Right lobe of liver (tissue), 6 donors: ENCODE data around the gene MALL. TPM values are rescaled to one million over a fixed set of nuclear protein-coding genes. Genes with fewer than 3 reads are reported as not detected.

Source experiments
- ATAC-seq, 4 donors: fragments of 200-7000 bp; cut with Tn5 transposase; one replicate each; pipeline ENCODE4 v1.9.1; 2020; ENCODE audit warnings: mild to moderate bottlenecking in 4 of 4, moderate library complexity in 4 of 4
- DNase-seq, 3 donors: peaks; one replicate each; pipeline ENCODE4 v3.0.0-alpha.2; 2020
- H3K27ac ChIP-seq, 3 donors: fragments of 200-600 bp; one replicate each; pipeline ENCODE4 v1.8.0; 2022
- H3K27me3 ChIP-seq, 2 donors: fragments of 200-600 bp; one replicate each; pipeline ENCODE4 v1.8.0; 2022
- H3K36me3 ChIP-seq, 4 donors: fragments of 200-600 bp; sonication (generic) in 1 of 4; one replicate each; pipeline versions ENCODE4 v1.5.1 to v1.8.0; 2017 to 2022; ENCODE audit warnings: control low read depth in 1 of 4
- H3K4me1 ChIP-seq, 4 donors: fragments of 200-600 bp; sonication (generic) in 1 of 4; one replicate each; pipeline versions ENCODE4 v1.5.1 to v1.8.0; 2017 to 2022; ENCODE audit warnings: control low read depth in 1 of 4
- H3K4me3 ChIP-seq, 3 donors: fragments of 200-600 bp; one replicate each; pipeline ENCODE4 v1.8.0; 2022
- H3K9me3 ChIP-seq, 4 donors: fragments of 200-600 bp; sonication (generic) in 1 of 4; one replicate each; pipeline versions ENCODE4 v1.5.1 to v1.8.0; 2017 to 2022; ENCODE audit warnings: control low read depth in 1 of 4
- POLR2A ChIP-seq: fragments of 450-650 bp; IDR thresholded peaks from one replicate; pipeline ENCODE4 v1.6.1; 2017; ENCODE audit warnings: antibody characterized with exemption, mild to moderate bottlenecking
- WGBS: methylation state at CpG from one replicate; pipeline ENCODE4 v1.1.6; 2018; ENCODE audit warnings: low coverage, low lambda C conversion rate; ENCODE audit not compliant: insufficient coverage; ENCODE audit errors: missing lambda C conversion rate; 5-methylcytosine and 5-hydroxymethylcytosine counted together
- intact Hi-C, 2 donors: fragments of 100-400 bp; cut with DNase I; formaldehyde crosslinking; loops; one replicate each; pipeline versions ENCODE4 v1.11.2 to v1.14.1; 2022
- total RNA-seq, 6 experiments: library from RNA; depleted of rRNA in 2 of 6; stranded (reverse); fragments of >200 nt in 2 of 6; fragmentation: NEBNext Ultra II Directional in 3 of 6; extraction: Animal tissue kit (Norgen Biotek cat#: 25700) in 3 of 6; gene quantifications; one replicate each; pipeline versions ENCODE4 v1.1.0 to v1.2.4, GENCODE V29; 2016 to 2023
- TF ChIP-seq, protein P1 (sequence below), 4 donors: fragments of 200-600 bp in 3 of 4; fragments of 450-650 bp in 1 of 4; IDR thresholded peaks; one replicate each; pipeline versions ENCODE4 v1.5.1 to v1.8.0; 2016 to 2022; ENCODE audit warnings: antibody characterized with exemption in 4 of 4, mild to moderate bottlenecking in 2 of 4
- donor health status: DM: no; HTN: yes; CAD: no.
- donor health status: DM: no; HTN: no; CAD: no.
- donor health status: DM: no; HTN: no; CAD: no.
- donor health status: DM: no; HTN: yes; CAD: no.
- donor health status: DM: no; HTN: yes; CAD: no.

Gene MALL
- total RNA-seq, 6 experiments from 2014 or later: 1.1 to 3.1 (median 2.2) TPM

DNA sequence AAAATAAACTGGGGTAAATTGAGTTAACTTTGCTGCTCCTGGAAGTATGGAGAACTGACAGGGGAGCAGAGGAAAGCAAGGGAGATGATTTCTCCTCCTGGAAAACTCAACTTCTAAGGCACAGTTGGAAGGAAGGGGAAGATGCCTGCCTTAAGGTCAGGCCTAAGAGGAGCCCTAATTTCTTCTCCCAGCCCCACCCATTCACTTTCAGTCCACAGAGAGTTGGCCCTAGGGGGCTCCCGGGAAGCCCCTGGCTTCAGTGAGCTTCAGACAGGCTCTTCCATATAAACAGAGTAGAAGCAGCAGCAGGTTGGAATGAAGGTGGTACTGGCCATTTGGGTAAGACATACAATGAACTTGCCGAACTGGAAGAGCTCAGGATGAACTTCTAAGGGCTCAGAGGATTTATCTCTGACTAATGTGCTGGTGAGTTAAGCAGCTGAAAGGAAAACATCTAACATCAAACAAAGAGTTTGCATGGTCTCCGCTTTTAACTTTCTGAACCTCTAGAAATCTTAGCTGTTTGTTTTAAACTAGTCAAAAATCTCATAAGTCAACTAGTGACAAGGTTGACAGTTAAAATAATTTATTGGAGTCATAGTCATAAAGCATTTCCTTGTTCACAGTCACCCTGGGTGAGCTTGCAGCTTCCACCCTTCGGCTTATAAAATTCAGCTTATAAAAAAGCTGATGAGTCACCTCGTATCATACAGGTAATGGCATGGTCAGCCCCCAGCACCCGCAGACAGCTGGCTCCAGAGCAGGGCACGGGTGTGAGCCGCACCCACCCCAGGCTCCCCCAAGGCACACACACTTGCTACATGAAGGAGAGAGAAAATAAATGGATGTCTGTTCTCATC, 9.8 kb downstream of the MALL start:
- no peak overlapping the region for H3K4me3 ChIP-seq
- no peak overlapping the region for H3K27ac ChIP-seq
- DNase-seq (no peak), ATAC-seq (no peak)
- intact Hi-C loops: no loop called here
- no peaks in the 10 kb centered on the region for H3K9me3 ChIP-seq
- no peaks in the 10 kb centered on the region for H3K4me1 ChIP-seq
- no peak for TF ChIP-seq POLR2A
- TF ChIP-seq, protein P1, sequence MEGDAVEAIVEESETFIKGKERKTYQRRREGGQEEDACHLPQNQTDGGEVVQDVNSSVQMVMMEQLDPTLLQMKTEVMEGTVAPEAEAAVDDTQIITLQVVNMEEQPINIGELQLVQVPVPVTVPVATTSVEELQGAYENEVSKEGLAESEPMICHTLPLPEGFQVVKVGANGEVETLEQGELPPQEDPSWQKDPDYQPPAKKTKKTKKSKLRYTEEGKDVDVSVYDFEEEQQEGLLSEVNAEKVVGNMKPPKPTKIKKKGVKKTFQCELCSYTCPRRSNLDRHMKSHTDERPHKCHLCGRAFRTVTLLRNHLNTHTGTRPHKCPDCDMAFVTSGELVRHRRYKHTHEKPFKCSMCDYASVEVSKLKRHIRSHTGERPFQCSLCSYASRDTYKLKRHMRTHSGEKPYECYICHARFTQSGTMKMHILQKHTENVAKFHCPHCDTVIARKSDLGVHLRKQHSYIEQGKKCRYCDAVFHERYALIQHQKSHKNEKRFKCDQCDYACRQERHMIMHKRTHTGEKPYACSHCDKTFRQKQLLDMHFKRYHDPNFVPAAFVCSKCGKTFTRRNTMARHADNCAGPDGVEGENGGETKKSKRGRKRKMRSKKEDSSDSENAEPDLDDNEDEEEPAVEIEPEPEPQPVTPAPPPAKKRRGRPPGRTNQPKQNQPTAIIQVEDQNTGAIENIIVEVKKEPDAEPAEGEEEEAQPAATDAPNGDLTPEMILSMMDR (IDR thresholded peaks at IDR 0.05): no peak
- no peaks in the 10 kb centered on the region for H3K27me3 ChIP-seq
- WGBS: 39% methylated on average over 8 of the region's 8 CpGs
- no peaks in the 10 kb centered on the region for H3K36me3 ChIP-seq

DNA sequence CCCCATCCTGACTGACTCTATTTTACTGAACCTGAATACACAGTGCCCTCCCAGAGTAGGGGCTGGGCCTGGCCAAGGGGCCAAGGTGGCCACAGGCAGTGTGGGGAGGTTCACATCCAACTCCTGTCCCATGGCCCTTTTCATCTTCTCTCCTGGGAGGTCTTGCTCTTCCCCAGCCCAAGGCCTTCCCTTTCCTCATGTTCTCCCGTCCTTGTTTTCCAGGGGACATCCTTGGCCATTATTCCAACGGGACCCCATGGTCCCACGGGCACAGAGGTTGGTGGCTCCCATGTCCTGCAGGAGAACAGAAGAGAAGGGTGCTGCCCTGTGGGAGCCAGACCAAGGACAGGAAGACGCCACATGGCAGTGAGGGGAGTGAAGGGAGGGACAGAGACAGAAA, 10.4 kb downstream of the MALL start:
- ATAC-seq: no peak
- H3K27ac ChIP-seq: no peak overlapping the region

DNA sequence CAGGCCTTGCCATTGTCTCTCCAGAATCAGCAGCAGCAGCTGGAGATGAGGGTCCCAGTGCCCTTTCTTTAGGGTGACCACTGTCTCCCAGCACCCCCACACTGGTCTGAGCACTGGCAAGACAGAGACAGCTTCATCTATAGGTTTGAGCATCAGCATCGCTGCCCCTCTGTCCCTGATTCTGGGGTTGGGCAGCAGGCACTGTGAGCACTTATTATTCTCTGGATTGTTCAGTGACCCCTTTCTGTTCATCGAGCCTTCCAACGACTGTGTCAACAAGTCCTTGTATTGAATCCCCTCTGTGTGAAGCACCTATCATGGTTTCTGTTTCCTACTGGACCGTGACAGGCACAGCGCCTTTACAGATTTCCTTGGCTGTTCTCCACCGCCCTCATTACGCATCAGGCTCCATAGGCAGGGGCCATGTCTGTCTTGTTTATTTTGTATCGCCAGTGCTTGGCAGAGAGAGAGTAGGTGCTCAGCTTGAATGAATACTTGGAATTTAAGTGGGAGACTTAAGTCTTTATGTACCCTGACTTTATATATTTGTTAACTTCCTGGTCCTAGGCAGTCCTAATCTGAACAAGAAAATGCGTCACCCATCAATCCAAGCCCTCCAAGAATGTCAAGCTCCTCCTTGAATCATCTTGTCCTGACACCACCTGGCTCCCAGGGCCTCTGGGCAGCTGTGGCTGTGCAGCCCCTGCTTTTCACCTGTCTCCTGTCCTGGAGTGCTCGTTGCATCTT, 11.4 kb downstream of the MALL start:
- H3K4me1 ChIP-seq: no peaks in the 10 kb centered on the region
- no peak for DNase-seq
- H3K27me3 ChIP-seq: no peaks in the 10 kb centered on the region
- no peak for ATAC-seq
- H3K9me3 ChIP-seq: no peaks in the 10 kb centered on the region
- TF ChIP-seq, protein P1 (IDR thresholded peaks at IDR 0.05): no peak
- no peak for TF ChIP-seq POLR2A
- intact Hi-C loops: no loop called here
- H3K27ac ChIP-seq: no peak overlapping the region
- no peak overlapping the region for H3K4me3 ChIP-seq
- WGBS: 91% methylated on average over 9 of the region's 10 CpGs
- H3K36me3 ChIP-seq: no peaks in the 10 kb centered on the region

More for the DNA sequence above, 10.4 kb downstream of the MALL start:
- Histone ChIP-seq H3K36me3 (no peaks in the 10 kb centered on the region), H3K9me3 (no peaks in the 10 kb centered on the region), H3K4me1 (no peaks in the 10 kb centered on the region), H3K27me3 (no peaks in the 10 kb centered on the region), H3K4me3 (no peak overlapping the region)
- TF ChIP-seq, protein P1 (IDR thresholded peaks at IDR 0.05): no peak
- TF ChIP-seq POLR2A: no peak
- no peak for DNase-seq
- 71% methylated on average over 3 of the region's 4 CpGs for WGBS
- intact Hi-C loops: no loop called here

DNA sequence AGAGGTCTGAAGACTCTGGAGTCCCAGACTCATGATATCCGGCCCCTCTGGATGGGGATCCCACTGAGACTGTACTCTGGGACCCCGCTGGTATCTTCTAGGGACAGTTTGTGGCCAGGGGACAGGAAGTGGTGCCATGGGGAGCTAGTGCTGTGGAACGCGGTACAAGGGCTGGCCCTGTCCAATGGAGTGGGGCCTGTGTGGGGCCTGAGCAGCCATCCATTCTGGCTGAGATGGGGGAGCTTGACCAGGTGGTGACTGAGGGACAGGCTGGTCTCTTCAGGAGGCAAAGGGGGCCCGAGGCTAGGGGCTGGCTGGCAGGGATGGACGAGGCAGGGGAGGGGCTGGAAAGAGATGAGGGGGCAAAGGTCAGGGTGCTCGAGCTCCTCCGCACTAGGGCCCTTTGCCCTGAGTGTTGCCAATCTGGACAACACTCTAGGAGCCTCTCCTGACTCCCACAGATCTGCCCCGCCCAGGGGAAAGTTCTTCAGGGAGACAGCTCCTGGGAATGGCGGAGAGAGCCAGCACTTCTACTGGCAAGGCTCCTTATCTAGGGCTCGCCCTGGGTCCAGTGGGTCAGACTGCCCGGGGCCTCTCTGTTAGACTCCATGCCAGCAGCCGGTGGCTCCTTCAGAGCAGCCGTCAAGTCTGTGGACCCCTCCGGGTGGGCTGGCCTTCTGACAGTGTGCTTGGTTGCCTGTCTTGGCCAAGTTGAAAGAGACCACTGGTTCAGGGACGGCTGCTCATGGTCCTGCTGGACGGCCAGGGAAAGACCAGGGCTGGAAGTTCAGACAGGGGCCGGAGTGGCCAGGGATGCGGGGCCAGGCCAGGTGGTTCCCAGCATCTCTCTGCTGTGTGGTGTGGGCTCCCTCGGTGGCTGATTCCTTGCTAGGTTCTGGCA, 12.3 kb downstream of the MALL start:
- H3K4me3 ChIP-seq: no peak overlapping the region

More for the DNA sequence above, 12.3 kb downstream of the MALL start:
- Histone ChIP-seq H3K9me3 (no peaks in the 10 kb centered on the region), H3K27me3 (no peaks in the 10 kb centered on the region), H3K4me1 (no peaks in the 10 kb centered on the region), H3K36me3 (no peaks in the 10 kb centered on the region), H3K27ac (no peak overlapping the region)
- ATAC-seq (no peak), DNase-seq (no peak)
- TF ChIP-seq POLR2A: no peak
- TF ChIP-seq, protein P1 (IDR thresholded peaks at IDR 0.05): no peak
- WGBS: 64% methylated on average over 8 of the region's 20 CpGs
- intact Hi-C loops: no loop called here
